ENCODE data around the gene RUNDC1. TPM values are rescaled to one million over a fixed set of nuclear protein-coding genes. Genes with fewer than 3 reads are reported as not detected.
A peak's percentile ranks its signal among the peaks of the same experiment; 100 is the strongest.

The RUNDC1 gene
- total RNA-seq, 1 donor from 2014 or later, result 12.5 TPM

- no peaks in the 10 kb centered on the region for H3K9me3 Mint-ChIP-seq (ENCODE audit: unreplicated experiment)
- peak overlapping the region; percentile 5 for H3K27ac Mint-ChIP-seq (ENCODE audit: unreplicated experiment)
- peaks cover 28% of the 10 kb centered on the region for H3K36me3 Mint-ChIP-seq (ENCODE audit: unreplicated experiment)
- DNase-seq (ENCODE audit: extremely low spot score, unreplicated experiment), result no peak
- no peak for TF ChIP-seq CTCF (IDR thresholded peaks at IDR 0.05)
- H3K4me1 Mint-ChIP-seq (ENCODE audit: unreplicated experiment), result peaks cover 19% of the 10 kb centered on the region
- no peak overlapping the region for H3K4me3 Mint-ChIP-seq (ENCODE audit: unreplicated experiment)
- no peaks in the 10 kb centered on the region for H3K27me3 Mint-ChIP-seq (ENCODE audit: unreplicated experiment)
These were observed 32.9 kb downstream of the RUNDC1 start for GRCh38 chr17:43013296-43013695.

GRCh38 chr17:43014020-43014648, 33.8 kb downstream of the RUNDC1 start:
- Mint-ChIP-seq H3K27ac (ENCODE audit: unreplicated experiment) (no peak overlapping the region), H3K27me3 (ENCODE audit: unreplicated experiment) (no peaks in the 10 kb centered on the region), H3K9me3 (ENCODE audit: unreplicated experiment) (no peaks in the 10 kb centered on the region), H3K4me1 (ENCODE audit: unreplicated experiment) (peaks cover 19% of the 10 kb centered on the region), H3K4me3 (ENCODE audit: unreplicated experiment) (no peak overlapping the region), H3K36me3 (ENCODE audit: unreplicated experiment) (peaks cover 31% of the 10 kb centered on the region)
- DNase-seq (ENCODE audit: extremely low spot score, unreplicated experiment), result no peak
- no peak for TF ChIP-seq CTCF (IDR thresholded peaks at IDR 0.05)

- H3K4me1 Mint-ChIP-seq (ENCODE audit: unreplicated experiment), result peaks cover 26% of the 10 kb centered on the region
- H3K36me3 Mint-ChIP-seq (ENCODE audit: unreplicated experiment), result peaks cover 34% of the 10 kb centered on the region
- H3K27me3 Mint-ChIP-seq (ENCODE audit: unreplicated experiment), result no peaks in the 10 kb centered on the region
- TF ChIP-seq CTCF (IDR thresholded peaks at IDR 0.05), result no peak
- H3K4me3 Mint-ChIP-seq (ENCODE audit: unreplicated experiment), result no peak overlapping the region
- H3K27ac Mint-ChIP-seq (ENCODE audit: unreplicated experiment), result peak overlapping the region; percentile 73
- no peaks in the 10 kb centered on the region for H3K9me3 Mint-ChIP-seq (ENCODE audit: unreplicated experiment)
- DNase-seq (ENCODE audit: extremely low spot score, unreplicated experiment), result no peak
These were observed 34.5 kb downstream of the RUNDC1 start for GRCh38 chr17:43014649-43015542.

- H3K36me3 Mint-ChIP-seq (ENCODE audit: unreplicated experiment), result peaks cover 34% of the 10 kb centered on the region
- no peak for DNase-seq (ENCODE audit: extremely low spot score, unreplicated experiment)
- H3K4me3 Mint-ChIP-seq (ENCODE audit: unreplicated experiment), result no peak overlapping the region
- peaks cover 26% of the 10 kb centered on the region for H3K4me1 Mint-ChIP-seq (ENCODE audit: unreplicated experiment)
- H3K9me3 Mint-ChIP-seq (ENCODE audit: unreplicated experiment), result no peaks in the 10 kb centered on the region
- TF ChIP-seq CTCF (IDR thresholded peaks at IDR 0.05), result no peak
- H3K27me3 Mint-ChIP-seq (ENCODE audit: unreplicated experiment), result no peaks in the 10 kb centered on the region
- peak overlapping the region; percentile 73 for H3K27ac Mint-ChIP-seq (ENCODE audit: unreplicated experiment)
These were observed 35.2 kb downstream of the RUNDC1 start for GRCh38 chr17:43015579-43015978.

GRCh38 chr17:43016216-43016615, 35.9 kb downstream of the RUNDC1 start:
- Mint-ChIP-seq H3K4me1 (ENCODE audit: unreplicated experiment) (peaks cover 30% of the 10 kb centered on the region), H3K27me3 (ENCODE audit: unreplicated experiment) (no peaks in the 10 kb centered on the region), H3K9me3 (ENCODE audit: unreplicated experiment) (no peaks in the 10 kb centered on the region), H3K4me3 (ENCODE audit: unreplicated experiment) (no peak overlapping the region), H3K36me3 (ENCODE audit: unreplicated experiment) (peaks cover 34% of the 10 kb centered on the region), H3K27ac (ENCODE audit: unreplicated experiment) (no peak overlapping the region)
- DNase-seq (ENCODE audit: extremely low spot score, unreplicated experiment), result no peak
- no peak for TF ChIP-seq CTCF (IDR thresholded peaks at IDR 0.05)

Data from osteocyte (in vitro differentiated cells).